HG03439 (cell line): ENCODE data around the gene OCA2.
"Not testable (repeated sequence)": the region's sequence is repeated elsewhere in the genome, so short reads cannot be mapped to it uniquely, and the experiment has no call there.

Source experiments
- ATAC-seq: cut with Tn5 transposase; IDR thresholded peaks from one replicate; pipeline ENCODE4 v1.9.1; 2021; ENCODE audit warnings: mild to moderate bottlenecking, moderate library complexity; ENCODE audit not compliant: unreplicated experiment

Gene OCA2

DNA sequence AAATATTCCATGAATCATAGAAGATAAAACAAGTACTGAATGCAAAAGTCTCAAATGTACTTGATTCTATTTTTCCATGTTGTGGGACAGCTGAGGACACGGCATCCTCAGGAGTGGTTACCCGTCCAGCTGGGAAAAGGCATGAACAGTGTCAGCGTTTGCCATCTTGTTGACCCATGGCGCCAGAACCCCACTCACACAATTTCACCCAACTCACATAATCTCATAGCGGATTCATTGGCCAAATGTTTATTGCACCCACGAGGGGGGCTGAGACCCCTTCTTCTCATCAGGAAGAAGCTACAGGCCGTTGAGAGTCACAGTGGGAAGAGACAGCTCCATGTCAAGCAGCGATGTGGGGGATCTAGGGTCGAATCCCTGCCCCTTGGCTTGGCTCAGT lies 72.9 kb downstream of the OCA2 start:
- ATAC-seq = no peak

GRCh38 chr15:28025413-28025812 lies 73.7 kb downstream of the OCA2 start:
- ATAC-seq = no peak

DNA sequence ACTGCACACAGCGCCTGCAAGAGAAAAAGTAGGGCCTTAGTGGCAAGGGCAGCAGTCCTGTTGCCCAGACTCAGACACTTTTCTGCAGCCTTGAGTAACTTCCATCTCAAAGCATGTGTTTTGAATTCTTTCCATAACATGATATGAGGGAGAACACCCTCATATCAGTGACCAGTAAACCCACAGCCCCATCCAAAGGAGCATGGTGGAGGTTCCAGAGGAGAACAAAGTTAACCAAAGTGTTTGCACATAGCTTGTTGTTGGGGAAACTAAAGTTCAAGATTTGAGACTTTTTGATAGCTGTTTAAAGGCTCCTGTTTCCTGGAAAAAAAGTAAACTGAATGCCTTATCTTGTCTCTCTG lies 74.2 kb downstream of the OCA2 start:
- no peak for ATAC-seq

GRCh38 chr15:28023933-28024888 lies 74.9 kb downstream of the OCA2 start:
- ATAC-seq = no peak

- no peak for ATAC-seq
These were observed 75.7 kb downstream of the OCA2 start for GRCh38 chr15:28023422-28023821.

DNA sequence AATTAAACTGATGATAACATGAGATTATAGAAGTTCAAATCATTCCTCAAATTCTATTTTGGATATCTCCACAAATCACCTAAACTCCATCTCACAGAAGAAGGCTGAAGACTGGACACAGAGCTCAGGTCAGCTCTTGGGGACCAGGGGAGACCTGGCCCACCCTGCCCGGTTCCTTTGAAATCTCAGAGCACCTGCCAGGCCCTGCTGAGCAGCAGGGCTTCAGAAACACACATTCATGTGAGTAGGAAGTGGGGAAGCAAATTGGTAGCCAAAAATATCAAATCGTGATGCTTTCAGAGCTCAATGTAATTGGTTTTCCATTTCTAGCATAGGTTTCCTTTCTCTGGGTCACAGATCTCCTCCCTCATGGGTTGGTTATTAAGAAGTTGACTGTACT lies 76.2 kb downstream of the OCA2 start:
- no peak for ATAC-seq

GRCh38 chr15:28022181-28022580 lies 76.9 kb downstream of the OCA2 start:
- no peak for ATAC-seq

DNA sequence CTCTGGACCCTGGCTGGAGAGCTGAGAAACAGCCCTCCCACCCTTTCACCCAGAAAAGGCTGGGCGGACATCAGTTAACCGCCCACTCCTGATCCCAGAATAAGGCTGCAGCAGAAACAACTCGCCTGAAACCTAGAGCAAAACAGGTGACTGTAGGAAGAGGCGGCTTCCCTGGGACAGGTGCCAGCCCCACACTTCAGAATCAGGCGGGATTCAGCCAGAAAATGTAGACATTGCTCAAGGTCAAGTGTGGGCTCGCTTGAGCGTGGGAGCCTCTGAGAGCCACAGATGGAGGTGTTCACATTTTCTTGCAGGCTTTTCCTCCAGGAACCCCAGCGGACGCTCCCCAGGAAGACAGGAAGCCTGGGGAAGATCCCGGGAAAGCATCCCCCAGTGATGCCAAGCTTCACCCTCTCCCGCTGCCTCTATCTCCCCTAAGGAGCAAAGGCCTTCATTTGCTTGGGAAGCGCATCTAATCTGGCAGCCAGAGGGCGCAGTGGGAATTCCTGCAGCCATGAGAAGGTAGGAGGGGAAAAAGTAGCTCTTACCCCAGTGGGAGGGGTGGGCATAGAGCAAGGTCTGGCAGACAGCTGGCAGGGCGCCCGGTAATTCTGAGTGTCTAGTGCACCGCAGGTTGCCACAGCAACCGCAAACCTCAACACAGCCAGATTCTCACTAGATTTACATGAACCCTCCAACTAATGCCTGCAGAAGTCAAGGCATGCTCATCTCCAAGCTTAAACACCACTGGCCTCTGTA lies 77.7 kb downstream of the OCA2 start:
- no peak for ATAC-seq

DNA sequence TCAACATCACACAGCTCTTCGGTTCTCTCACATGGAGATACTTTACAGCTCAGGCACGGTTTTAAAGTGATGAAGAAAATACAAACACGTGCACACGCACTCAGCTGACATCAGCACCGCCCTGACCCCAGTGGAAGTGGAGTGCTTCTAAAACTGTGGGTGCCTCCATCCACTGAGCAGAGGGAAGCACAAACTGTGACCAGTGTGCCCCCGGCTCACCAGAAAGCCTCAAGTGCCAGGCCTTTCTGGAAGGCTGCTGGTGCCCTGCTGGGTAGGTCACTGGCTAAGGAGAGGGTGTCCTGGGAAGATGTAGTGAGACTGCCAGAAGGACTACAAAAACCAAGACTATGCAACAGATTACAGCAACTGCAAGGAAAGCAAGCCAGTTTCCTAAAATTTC lies 78.5 kb downstream of the OCA2 start:
- no peak for ATAC-seq

DNA sequence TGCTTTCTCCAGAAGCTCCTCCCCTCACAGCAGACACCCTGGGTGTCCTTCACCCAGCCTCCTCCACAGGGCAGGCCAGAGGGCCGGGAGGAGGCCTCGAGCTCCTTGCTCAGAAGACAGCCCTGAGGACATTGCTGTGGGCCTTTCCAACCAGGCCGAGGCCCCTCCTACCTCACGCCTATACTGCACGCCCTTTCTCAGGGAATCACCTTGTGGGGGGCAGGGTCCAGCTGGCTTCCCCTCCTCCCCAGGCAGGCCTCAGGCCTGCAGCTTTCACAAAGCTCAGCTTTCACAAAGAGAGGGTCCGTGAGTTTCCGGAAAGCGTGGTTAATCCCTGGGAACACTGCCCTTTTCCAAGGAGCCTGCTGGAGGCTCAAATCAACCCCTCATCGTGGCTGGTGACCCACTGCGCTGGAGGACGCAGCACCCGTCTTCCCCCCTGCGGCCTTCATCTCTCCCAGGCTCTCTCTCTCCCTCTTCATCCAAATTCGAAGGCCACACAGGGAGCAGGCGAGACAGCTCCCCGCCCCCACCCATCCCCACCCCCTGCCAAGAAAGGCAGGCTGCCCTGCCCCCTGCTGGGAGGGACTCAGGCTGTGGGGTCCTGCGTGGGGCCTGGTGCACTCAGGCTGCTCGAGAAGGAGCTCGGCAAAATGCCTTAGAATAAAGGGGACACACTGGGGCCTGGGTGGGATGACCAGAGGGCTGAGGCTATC lies 79.4 kb downstream of the OCA2 start:
- ATAC-seq = no peak

GRCh38 chr15:28018291-28019044 lies 80.6 kb downstream of the OCA2 start:
- ATAC-seq = no peak

DNA sequence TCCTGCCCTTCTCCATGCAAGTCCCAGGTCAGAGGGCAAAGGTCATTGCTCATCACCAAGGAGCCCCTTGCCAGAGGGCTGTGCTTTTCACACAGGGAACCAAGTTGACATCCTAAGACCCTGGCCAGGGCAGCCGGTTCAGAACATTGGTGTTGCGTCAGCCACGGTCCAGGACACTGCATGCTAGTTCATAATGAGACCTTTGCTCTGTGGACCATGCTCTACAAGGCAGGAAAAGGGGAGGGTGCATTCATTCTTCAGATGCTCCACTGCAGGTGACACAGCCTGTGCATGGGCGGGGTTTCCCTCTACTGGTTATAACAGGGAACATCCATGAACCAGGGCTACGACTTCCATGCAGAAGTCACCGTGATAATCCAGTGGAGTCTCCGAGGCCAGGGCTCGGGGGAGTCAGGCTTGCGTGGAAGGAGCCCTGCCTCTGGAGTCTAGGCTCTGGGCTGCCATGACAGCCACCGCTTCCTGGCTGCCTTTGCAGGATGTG lies 81.6 kb downstream of the OCA2 start:
- ATAC-seq = no peak

DNA sequence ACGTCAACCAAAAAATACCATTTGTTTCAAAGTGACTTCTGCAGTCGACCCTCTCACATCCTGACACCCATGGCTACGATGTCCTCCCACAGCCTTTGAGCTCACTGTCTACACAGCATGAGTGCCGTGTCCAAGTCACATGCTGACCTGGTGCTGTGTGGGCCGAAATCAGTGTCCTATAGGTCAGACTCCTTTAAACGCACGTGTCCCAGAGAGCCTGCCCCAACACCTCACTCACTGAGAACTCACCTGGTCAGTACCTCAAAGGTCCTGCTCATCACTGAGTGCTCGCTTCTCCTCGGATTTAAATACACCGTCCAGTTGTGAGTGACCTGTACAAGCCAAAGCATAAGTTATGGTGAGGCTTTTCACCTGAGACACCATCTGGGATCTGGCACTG lies 83.3 kb downstream of the OCA2 start:
- ATAC-seq = no peak

- no peak for ATAC-seq
These were observed 84.4 kb downstream of the OCA2 start for GRCh38 chr15:28014623-28015200.

DNA sequence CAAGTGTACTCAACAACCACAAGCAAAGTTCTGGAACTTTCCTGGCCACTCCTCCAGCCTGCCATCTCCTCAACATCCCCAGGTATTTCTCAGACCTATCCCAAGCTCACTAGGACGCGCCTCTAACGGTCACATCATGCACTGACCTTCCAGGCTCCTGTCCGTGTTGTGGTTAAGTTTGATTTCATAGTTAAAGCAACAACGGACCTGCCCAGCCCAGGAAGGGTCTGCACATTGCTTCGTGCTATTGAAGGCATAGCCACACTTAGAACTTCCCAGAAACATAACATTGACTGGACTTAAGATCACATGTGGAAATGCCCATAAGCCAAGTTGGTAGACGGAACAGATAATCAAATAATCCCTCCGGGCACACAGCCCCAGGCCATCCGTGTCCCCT lies 85.1 kb downstream of the OCA2 start:
- no peak for ATAC-seq

- no peak for ATAC-seq
These were observed 85.6 kb downstream of the OCA2 start for GRCh38 chr15:28013480-28013879.

DNA sequence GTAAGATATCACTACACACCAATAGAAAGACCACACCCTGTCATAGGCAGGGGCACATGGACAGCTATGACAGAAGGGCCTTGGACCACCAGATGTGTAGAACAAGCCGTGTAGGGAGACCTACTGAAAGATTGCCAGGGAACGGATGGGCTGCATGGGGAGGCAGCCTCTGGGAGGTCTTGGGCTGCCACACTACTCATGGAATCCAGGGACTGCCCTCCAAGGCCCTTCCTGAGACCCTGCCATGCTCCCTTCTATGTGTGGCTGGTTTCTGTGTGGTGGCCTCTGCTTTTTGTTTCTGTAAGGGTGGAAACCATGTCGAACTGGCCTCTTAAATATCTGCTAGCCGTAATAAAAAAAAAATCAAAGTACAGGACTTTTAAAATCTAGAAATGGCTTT lies 86.9 kb downstream of the OCA2 start:
- no peak for ATAC-seq

- not testable (repeated sequence) for ATAC-seq
These were observed 90.9 kb downstream of the OCA2 start for GRCh38 chr15:28008175-28008574.

DNA sequence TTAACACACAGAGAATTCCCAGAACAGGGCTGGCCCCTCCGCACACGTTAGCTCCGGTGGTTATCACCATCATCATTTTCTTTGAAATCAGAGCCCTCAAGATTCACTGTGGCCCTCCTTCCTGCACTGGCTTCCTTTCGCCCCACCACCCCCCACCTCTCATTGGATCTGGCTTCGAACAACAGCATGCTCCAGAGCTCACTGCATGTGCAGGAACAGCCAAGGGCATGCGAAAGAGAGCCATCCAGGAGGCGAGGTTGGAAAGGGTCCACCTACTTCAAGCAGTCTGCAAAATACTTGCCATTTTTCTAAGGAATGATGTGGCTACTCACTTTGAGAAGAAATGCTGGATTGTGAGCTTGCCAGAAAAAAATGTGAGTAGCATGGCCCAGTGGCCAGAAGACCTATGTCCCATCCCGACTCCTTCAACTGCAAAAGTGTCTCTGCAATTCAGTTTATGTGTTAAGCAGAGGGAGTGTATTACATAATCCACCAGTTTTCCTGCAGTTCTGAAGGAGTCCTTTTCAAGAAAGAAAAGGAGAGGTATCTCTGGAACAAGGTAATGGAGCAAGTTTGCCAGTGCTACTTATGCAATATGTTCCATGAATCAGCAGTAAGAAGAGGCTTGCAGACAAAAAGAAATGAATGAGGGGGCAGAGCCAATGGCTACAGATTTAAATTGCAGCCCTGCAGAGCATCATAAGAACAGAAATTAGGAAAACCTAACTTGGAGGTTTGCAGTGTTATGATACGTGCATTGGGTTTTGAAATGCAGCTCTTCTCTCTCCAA lies 92.8 kb downstream of the OCA2 start:
- ATAC-seq = no peak
